SIG-M5 treated with dmso at 0.1 percent for 504 hours (cell line): ENCODE results near the gene RASGRP1.
"Not testable (repeated sequence)": the region's sequence is repeated elsewhere in the genome, so short reads cannot be mapped to it uniquely, and the experiment has no call there.

Experiments used
- DNase-seq: peaks from one replicate; lab custom pipeline; 2025; ENCODE audit not compliant: unreplicated experiment; lab: John Stamatoyannopoulos, UW

Gene RASGRP1

GRCh38 chr15:38564557-38565286, at the start of gene RASGRP1:
TSS of gene RASGRP1 (minus strand) at chr15:38564814. CDS start at chr15:38564628, 186 bp downstream.
- peak; percentile 11 for DNase-seq

GRCh38 chr15:38613085-38613484, 48.5 kb upstream of the RASGRP1 start:
- DNase-seq = no peak

GRCh38 chr15:38612159-38612863, 47.7 kb upstream of the RASGRP1 start:
- DNase-seq = no peak

- DNase-seq = no peak
These were observed 46.6 kb upstream of the RASGRP1 start for GRCh38 chr15:38611228-38611627.

- no peak for DNase-seq
These were observed 46.1 kb upstream of the RASGRP1 start for GRCh38 chr15:38610748-38611147.

GRCh38 chr15:38609097-38609738, 44.6 kb upstream of the RASGRP1 start:
- no peak for DNase-seq

GRCh38 chr15:38608682-38609081, 44.1 kb upstream of the RASGRP1 start:
- DNase-seq = no peak

- DNase-seq = no peak
These were observed 41.1 kb upstream of the RASGRP1 start for GRCh38 chr15:38605744-38606143.

- no peak for DNase-seq
These were observed 39.1 kb upstream of the RASGRP1 start for GRCh38 chr15:38603672-38604071.

- DNase-seq = no peak
These were observed 38.5 kb upstream of the RASGRP1 start for GRCh38 chr15:38602910-38603670.

- no peak for DNase-seq
These were observed 35.6 kb upstream of the RASGRP1 start for GRCh38 chr15:38600236-38600635.

GRCh38 chr15:38598749-38599148, 34.1 kb upstream of the RASGRP1 start:
- no peak for DNase-seq

- DNase-seq = no peak
These were observed 32.7 kb upstream of the RASGRP1 start for GRCh38 chr15:38597219-38597800.

- DNase-seq = no peak
These were observed 28.9 kb upstream of the RASGRP1 start for GRCh38 chr15:38593524-38593923.

GRCh38 chr15:38589502-38589901, 24.9 kb upstream of the RASGRP1 start:
- DNase-seq = peak; percentile 64

GRCh38 chr15:38588672-38589071, 24.1 kb upstream of the RASGRP1 start:
- DNase-seq = no peak

- no peak for DNase-seq
These were observed 22.6 kb upstream of the RASGRP1 start for GRCh38 chr15:38587214-38587613.

GRCh38 chr15:38586005-38586404, 21.4 kb upstream of the RASGRP1 start:
- not testable (repeated sequence) for DNase-seq

GRCh38 chr15:38578626-38579025, 14.0 kb upstream of the RASGRP1 start:
- DNase-seq = no peak

- DNase-seq = no peak
These were observed 12.9 kb upstream of the RASGRP1 start for GRCh38 chr15:38577424-38577987.

- DNase-seq = no peak
These were observed 12.2 kb upstream of the RASGRP1 start for GRCh38 chr15:38576837-38577236.
